ENCODE data around the gene PTDSS2. TPM values are rescaled to one million over a fixed set of nuclear protein-coding genes. Genes with fewer than 3 reads are reported as not detected.

PTDSS2 gene
- total and polyA plus RNA-seq, 2 donors (not counting 1 experiment from before 2014, with no cell fraction given): 22.1 to 29.0 TPM

GRCh38 chr11:416757-417621 is 33.1 kb upstream of the PTDSS2 start:
- ATAC-seq (ENCODE audit: low read depth) (peak; percentile 53), DNase-seq (peak; percentile 65)
- CTCF ChIA-PET: interaction anchor here (1.5 to 1.8 kb wide), 2 partner anchors 10 to 32 kb away, joined by 6 to 17 read pairs; no protein-coding TSS in a partner anchor
- Histone ChIP-seq H3K79me2 (ENCODE audit: control insufficient read depth, insufficient read depth, low read length) (peaks cover 13% of the 10 kb centered on the region), H3K27me3 (replicated peaks in 1 of 4; ENCODE audit: control extremely low read depth in 1 of 4, control insufficient read depth in 3 of 4, insufficient read depth in 4 of 4, low read length in 3 of 4) (no peaks in the 10 kb centered on the region), H3K4me2 (replicated peaks; ENCODE audit: low read depth, low read length, poor library complexity, severe bottlenecking) (peak overlapping the region; percentile 99), H2AFZ (ENCODE audit: insufficient read depth, low read depth, low read length, poor library complexity, severe bottlenecking) (peak overlapping the region; percentile 80), H3K9ac (ENCODE audit: low read length) (peak overlapping the region; percentile 77), H3K36me3 (replicated peaks in 1 of 2; ENCODE audit: control extremely low read depth in 1 of 2, control insufficient read depth in 1 of 2, extremely low read depth in 1 of 2, insufficient read depth in 2 of 2, low read length in 1 of 2) (no peaks in the 10 kb centered on the region), H3K4me3 (ENCODE audit: control extremely low read depth in 1 of 5, extremely low read depth in 1 of 5, insufficient read depth in 1 of 5, low read depth in 2 of 5, low read length in 4 of 5) (peak overlapping the region in 4 of 5 experiments; percentile 65 to 79 (median 71)), H3K4me1 (ENCODE audit: control insufficient read depth in 2 of 2, insufficient read depth in 2 of 2, low read length in 2 of 2) (peaks cover 24 to 37% of the 10 kb centered on the region in 2 donors), H3K27ac (ENCODE audit: low read length in 2 of 2) (peak overlapping the region; percentile 41 to 53), H3K9me3 (ENCODE audit: control extremely low read depth in 1 of 3, control insufficient read depth in 2 of 3, insufficient read depth in 1 of 3, low read length in 2 of 3) (no peaks in the 10 kb centered on the region), H4K20me1 (ENCODE audit: control insufficient read depth, insufficient read depth, low read length, poor library complexity, severe bottlenecking) (peaks cover 5% of the 10 kb centered on the region)
- peaks cover 24% of the 10 kb centered on the region for H3K4me1 Mint-ChIP-seq
- H3K4me3 Mint-ChIP-seq: peak overlapping the region; percentile 89
- no peak for TF ChIP-seq EZH2 (IDR thresholded peaks at IDR 0.05; ENCODE audit: borderline replicate concordance, insufficient read depth, low read depth, low read length, poor library complexity, severe bottlenecking)
- TF ChIP-seq CTCF (IDR thresholded peaks at IDR 0.05): no peak
- H3K27me3 Mint-ChIP-seq: no peaks in the 10 kb centered on the region
- 2% methylated on average over 97 of the region's 97 CpGs for WGBS (ENCODE audit: insufficient coverage)
- peak overlapping the region; percentile 76 for H3K27ac Mint-ChIP-seq
- POLR2A ChIA-PET: interaction anchor here (1.1 to 1.7 kb wide), 5 partner anchors 10 to 210 kb away, joined by 3 to 14 read pairs (median 4); partner anchors contain the start of genes BET1L, PTDSS2, RIC8A and RNH1
- H3K9me3 Mint-ChIP-seq (ENCODE audit: insufficient read depth): no peaks in the 10 kb centered on the region
- intact Hi-C loops (cut with micrococcal nuclease): no loop called here

Data from B cell (primary cell).